ENCODE results near the gene ZFYVE19. TPM values are rescaled to one million over a fixed set of nuclear protein-coding genes. Genes with fewer than 3 reads are reported as not detected.

ZFYVE19 gene
- total RNA-seq = 13.9 and 25.8 TPM in 2 replicates

GRCh38 chr15:40807028-40807887 is at the start of gene ZFYVE19, which contains the start of gene DNAJC17:
TSS of gene ZFYVE19 (plus strand) at chr15:40807089. CDS start at chr15:40807590, 501 bp downstream.
TSS of gene DNAJC17 (minus strand) at chr15:40807473. CDS start at chr15:40807446, 27 bp downstream.
- DNase-seq (ENCODE audit: low read depth, low spot score) = peak; percentile 92

GRCh38 chr15:40759961-40760360 is 46.9 kb upstream of the ZFYVE19 start:
- no peak for DNase-seq (ENCODE audit: low read depth, low spot score)

GRCh38 chr15:40762919-40763800 is 43.7 kb upstream of the ZFYVE19 start:
- DNase-seq (ENCODE audit: low read depth, low spot score) = no peak

GRCh38 chr15:40763801-40764628 is 42.9 kb upstream of the ZFYVE19 start, which contains the start of gene GCHFR:
TSS of gene GCHFR (plus strand) at chr15:40764068. CDS start at chr15:40764181, 113 bp downstream.
- DNase-seq (ENCODE audit: low read depth, low spot score) = no peak

GRCh38 chr15:40764629-40765103 is 42.2 kb upstream of the ZFYVE19 start:
- DNase-seq (ENCODE audit: low read depth, low spot score) = no peak

GRCh38 chr15:40766194-40766815 is 40.6 kb upstream of the ZFYVE19 start:
- DNase-seq (ENCODE audit: low read depth, low spot score) = no peak

GRCh38 chr15:40766906-40767837 is 39.7 kb upstream of the ZFYVE19 start:
- no peak for DNase-seq (ENCODE audit: low read depth, low spot score)

- DNase-seq (ENCODE audit: low read depth, low spot score) = no peak
These were observed 38.9 kb upstream of the ZFYVE19 start for GRCh38 chr15:40767838-40768500.

GRCh38 chr15:40768521-40769273 is 38.2 kb upstream of the ZFYVE19 start:
- DNase-seq (ENCODE audit: low read depth, low spot score) = no peak

GRCh38 chr15:40769274-40770146 is 37.4 kb upstream of the ZFYVE19 start, which contains the start of gene C15orf62:
TSS of gene C15orf62 (plus strand) at chr15:40769980. CDS start at chr15:40770496, 516 bp downstream.
- no peak for DNase-seq (ENCODE audit: low read depth, low spot score)

- no peak for DNase-seq (ENCODE audit: low read depth, low spot score)
These were observed 36.7 kb upstream of the ZFYVE19 start for GRCh38 chr15:40770147-40770721.

- no peak for DNase-seq (ENCODE audit: low read depth, low spot score)
These were observed 35.6 kb upstream of the ZFYVE19 start for GRCh38 chr15:40771242-40771641.

GRCh38 chr15:40772014-40772413 is 34.9 kb upstream of the ZFYVE19 start:
- no peak for DNase-seq (ENCODE audit: low read depth, low spot score)

- no peak for DNase-seq (ENCODE audit: low read depth, low spot score)
These were observed 33.4 kb upstream of the ZFYVE19 start for GRCh38 chr15:40773496-40773895.

- DNase-seq (ENCODE audit: low read depth, low spot score) = no peak
These were observed 33.0 kb upstream of the ZFYVE19 start for GRCh38 chr15:40773902-40774301.

GRCh38 chr15:40775007-40775406 is 31.9 kb upstream of the ZFYVE19 start:
- DNase-seq (ENCODE audit: low read depth, low spot score) = no peak

Measured in pulmonary artery endothelial cell (primary cell).